Measurements from ENCODE around the gene SLC24A3. TPM values are rescaled to one million over a fixed set of nuclear protein-coding genes. Genes with fewer than 3 reads are reported as not detected.

SLC24A3 gene
- total and polyA plus RNA-seq, 9 donors, result 4.8 to 40.5 (median 18.6) TPM

DNA sequence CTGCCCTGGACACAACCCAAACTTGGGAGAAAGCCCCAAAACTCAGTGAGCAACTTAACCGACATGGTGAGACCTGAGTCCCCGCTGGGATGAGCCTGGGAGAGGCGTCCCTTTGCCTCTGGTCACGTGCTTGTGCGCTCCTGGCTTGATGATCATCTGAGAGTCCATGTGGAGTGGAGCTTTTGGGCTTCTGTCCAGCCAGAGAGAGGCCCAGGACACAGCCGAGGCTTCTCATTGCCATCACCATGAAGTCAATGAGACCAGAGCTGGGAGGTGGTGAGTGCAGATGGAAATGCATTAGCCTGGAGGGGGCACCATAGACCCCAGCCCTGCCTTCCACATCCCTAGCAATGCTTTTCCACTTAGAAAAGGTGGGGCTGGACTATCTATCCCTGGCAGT lies 250.0 kb downstream of the SLC24A3 start:
- WGBS, 3 donors, result 87 to 93% (median 88%) methylated on average over 6 of the region's 6 CpGs
- no peak for DNase-seq

GRCh38 chr20:19463597-19463996 lies 251.2 kb downstream of the SLC24A3 start:
- no peak for DNase-seq
- H3K27ac ChIP-seq, result no peak overlapping the region
- no peaks in the 10 kb centered on the region for H3K4me1 ChIP-seq (ENCODE audit: insufficient read depth)
- H3K9me3 ChIP-seq, result no peaks in the 10 kb centered on the region
- TF ChIP-seq, protein P1, sequence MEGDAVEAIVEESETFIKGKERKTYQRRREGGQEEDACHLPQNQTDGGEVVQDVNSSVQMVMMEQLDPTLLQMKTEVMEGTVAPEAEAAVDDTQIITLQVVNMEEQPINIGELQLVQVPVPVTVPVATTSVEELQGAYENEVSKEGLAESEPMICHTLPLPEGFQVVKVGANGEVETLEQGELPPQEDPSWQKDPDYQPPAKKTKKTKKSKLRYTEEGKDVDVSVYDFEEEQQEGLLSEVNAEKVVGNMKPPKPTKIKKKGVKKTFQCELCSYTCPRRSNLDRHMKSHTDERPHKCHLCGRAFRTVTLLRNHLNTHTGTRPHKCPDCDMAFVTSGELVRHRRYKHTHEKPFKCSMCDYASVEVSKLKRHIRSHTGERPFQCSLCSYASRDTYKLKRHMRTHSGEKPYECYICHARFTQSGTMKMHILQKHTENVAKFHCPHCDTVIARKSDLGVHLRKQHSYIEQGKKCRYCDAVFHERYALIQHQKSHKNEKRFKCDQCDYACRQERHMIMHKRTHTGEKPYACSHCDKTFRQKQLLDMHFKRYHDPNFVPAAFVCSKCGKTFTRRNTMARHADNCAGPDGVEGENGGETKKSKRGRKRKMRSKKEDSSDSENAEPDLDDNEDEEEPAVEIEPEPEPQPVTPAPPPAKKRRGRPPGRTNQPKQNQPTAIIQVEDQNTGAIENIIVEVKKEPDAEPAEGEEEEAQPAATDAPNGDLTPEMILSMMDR (IDR thresholded peaks at IDR 0.05), result no peak
- no peak for TF ChIP-seq EP300 (IDR thresholded peaks at IDR 0.05)
- no peak for TF ChIP-seq POLR2A (IDR thresholded peaks at IDR 0.05)
- 90 to 92% (median 91%) methylated on average over 4 of the region's 4 CpGs for WGBS, 3 donors
- no peaks in the 10 kb centered on the region for H3K36me3 ChIP-seq
- H3K27me3 ChIP-seq, result no peaks in the 10 kb centered on the region
- no peak overlapping the region for H3K4me3 ChIP-seq
- intact Hi-C loops (cut with DNase I), result no loop called here

More for the DNA sequence above, 250.0 kb downstream of the SLC24A3 start:
- intact Hi-C loops (cut with DNase I), result no loop called here
- Histone ChIP-seq H3K36me3 (no peaks in the 10 kb centered on the region), H3K4me3 (no peak overlapping the region), H3K4me1 (ENCODE audit: insufficient read depth) (no peaks in the 10 kb centered on the region), H3K27ac (no peak overlapping the region), H3K9me3 (no peaks in the 10 kb centered on the region), H3K27me3 (no peaks in the 10 kb centered on the region)
- TF ChIP-seq POLR2A (IDR thresholded peaks at IDR 0.05) (no peak), EP300 (IDR thresholded peaks at IDR 0.05) (no peak)
- TF ChIP-seq, protein P1 (IDR thresholded peaks at IDR 0.05), result no peak

GRCh38 chr20:19465536-19465935 lies 253.1 kb downstream of the SLC24A3 start:
- H3K9me3 ChIP-seq, result no peaks in the 10 kb centered on the region
- no peaks in the 10 kb centered on the region for H3K27me3 ChIP-seq
- TF ChIP-seq, protein P1 (IDR thresholded peaks at IDR 0.05), result no peak
- no peak for TF ChIP-seq POLR2A (IDR thresholded peaks at IDR 0.05)
- no peak overlapping the region for H3K27ac ChIP-seq
- 89 to 100% (median 93%) methylated on average over 2 of the region's 2 CpGs for WGBS, 3 donors
- no peaks in the 10 kb centered on the region for H3K36me3 ChIP-seq
- H3K4me3 ChIP-seq, result no peak overlapping the region
- no peaks in the 10 kb centered on the region for H3K4me1 ChIP-seq (ENCODE audit: insufficient read depth)
- DNase-seq, result no peak
- intact Hi-C loops (cut with DNase I), result no loop called here

- no peak overlapping the region for H3K27ac ChIP-seq
- no peaks in the 10 kb centered on the region for H3K36me3 ChIP-seq
- no peaks in the 10 kb centered on the region for H3K4me1 ChIP-seq (ENCODE audit: insufficient read depth)
- intact Hi-C loops (cut with DNase I), result no loop called here
- H3K9me3 ChIP-seq, result no peaks in the 10 kb centered on the region
- WGBS, 3 donors, result 86 to 91% (median 90%) methylated on average over 10 of the region's 10 CpGs
- DNase-seq, result no peak
- TF ChIP-seq, protein P1 (IDR thresholded peaks at IDR 0.05), result no peak
- TF ChIP-seq POLR2A (IDR thresholded peaks at IDR 0.05) (no peak), EP300 (IDR thresholded peaks at IDR 0.05) (no peak)
- no peaks in the 10 kb centered on the region for H3K27me3 ChIP-seq
- no peak overlapping the region for H3K4me3 ChIP-seq
These were observed 253.9 kb downstream of the SLC24A3 start for GRCh38 chr20:19466206-19466928.
